GM21786 (cell line): ENCODE data around the gene TRPM5.

Source experiments
- ATAC-seq: cut with Tn5 transposase; IDR thresholded peaks from one replicate; pipeline ENCODE4 v1.9.1; 2021; ENCODE audit not compliant: unreplicated experiment

Gene TRPM5

GRCh38 chr11:2459016-2459725 is 14.9 kb upstream of the TRPM5 start:
- ATAC-seq = no peak

DNA sequence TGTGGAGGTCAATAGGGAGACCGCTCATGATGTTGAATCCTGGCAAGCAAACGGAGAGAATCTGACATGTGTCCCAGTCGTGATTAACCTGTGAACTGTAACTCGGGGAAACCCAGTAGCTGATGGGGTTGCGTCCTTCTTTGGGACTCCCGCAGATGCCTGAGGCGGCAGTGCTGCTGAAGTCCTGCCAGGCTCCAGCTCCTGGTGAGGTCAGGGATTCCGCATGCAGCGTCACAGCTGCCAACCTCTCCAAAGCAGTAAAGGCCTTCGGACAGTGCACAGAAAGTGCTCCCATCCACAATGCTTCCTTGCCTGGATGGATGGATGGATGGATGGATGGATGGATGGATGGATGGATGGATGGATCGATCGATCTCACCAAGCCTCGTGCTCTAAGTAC is 14.0 kb upstream of the TRPM5 start:
- no peak for ATAC-seq

DNA sequence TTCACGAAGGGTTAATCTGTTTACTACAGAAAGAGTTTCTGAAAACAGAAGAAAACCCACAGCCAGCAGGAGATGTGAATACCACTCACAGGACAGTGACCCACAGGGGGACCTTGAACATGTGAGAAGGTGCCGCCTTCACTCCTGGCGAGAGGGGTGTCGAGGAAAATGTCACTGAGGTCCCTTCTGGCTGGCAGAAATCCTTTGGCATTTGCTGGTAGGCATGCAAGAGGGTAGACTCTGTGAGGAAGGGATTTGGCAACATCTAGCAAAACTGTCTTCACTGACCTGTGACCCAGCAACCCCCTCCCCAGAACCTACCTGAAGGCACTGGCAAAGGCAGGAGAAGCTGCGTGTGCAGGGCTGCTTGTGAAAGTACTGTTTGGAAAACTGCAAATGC is 9.1 kb upstream of the TRPM5 start:
- no peak for ATAC-seq

- ATAC-seq = no peak
Measured at GRCh38 chr11:2452321-2453012, 8.2 kb upstream of the TRPM5 start.

GRCh38 chr11:2451916-2452315 is 7.6 kb upstream of the TRPM5 start:
- ATAC-seq = no peak

DNA sequence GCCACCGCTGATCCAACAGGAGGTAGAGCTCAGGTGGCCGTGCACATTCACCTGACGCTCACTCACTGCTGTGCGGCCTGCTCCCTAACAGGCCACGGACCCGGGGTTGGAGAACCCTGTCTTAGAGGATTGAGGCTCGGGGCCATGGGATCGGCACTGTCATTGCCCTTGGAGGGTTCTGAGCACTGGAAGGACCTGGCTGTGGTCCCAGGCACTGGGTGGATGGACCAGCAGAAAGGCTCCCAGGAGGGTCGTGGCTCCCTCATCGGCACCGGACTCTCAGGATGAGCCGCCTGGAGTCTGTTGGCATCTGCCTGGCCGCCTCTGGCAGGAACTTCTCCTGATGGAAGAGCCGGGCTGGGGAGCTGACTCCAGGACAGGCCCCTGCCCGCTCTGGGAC is 7.0 kb upstream of the TRPM5 start:
- no peak for ATAC-seq

GRCh38 chr11:2450321-2451041 is 6.2 kb upstream of the TRPM5 start:
- no peak for ATAC-seq

GRCh38 chr11:2449548-2450320 is 5.4 kb upstream of the TRPM5 start:
- no peak for ATAC-seq

GRCh38 chr11:2448661-2449547 is 4.6 kb upstream of the TRPM5 start:
- no peak for ATAC-seq

GRCh38 chr11:2447951-2448650 is 3.8 kb upstream of the TRPM5 start:
- no peak for ATAC-seq

DNA sequence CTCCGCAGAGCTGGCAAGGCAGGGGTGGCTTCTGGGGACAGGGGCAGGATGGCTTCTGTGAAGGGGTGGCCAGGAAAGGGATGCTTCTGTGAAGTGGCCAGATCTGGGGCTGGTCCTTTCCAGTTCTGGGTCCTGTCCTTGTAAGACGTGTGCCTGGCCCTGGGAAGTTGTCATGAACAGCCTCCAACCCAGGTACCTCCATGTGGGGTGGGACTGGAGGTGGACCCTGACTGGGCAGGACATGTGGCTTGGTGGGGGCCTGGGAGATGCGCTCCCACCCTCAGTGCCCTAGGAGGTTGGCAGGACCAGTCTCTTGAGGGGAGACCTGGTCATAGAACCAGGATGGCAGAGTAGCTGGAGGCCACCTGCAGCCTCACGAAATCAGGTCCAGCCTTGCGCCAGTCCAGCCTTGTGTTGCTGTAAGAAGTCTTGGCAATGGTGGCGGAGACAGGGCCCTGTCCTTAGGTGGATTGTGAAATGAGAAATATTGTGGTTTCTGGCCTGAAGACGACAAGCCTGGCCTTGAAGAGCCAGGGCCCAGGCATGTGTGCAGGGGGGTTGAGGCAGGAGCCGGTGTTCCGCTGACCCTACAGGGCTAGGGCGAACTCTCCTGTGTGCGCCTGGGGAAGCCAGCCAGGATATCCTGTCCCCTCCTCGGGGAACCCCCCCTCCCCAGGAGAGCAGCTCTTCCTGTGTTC is 3.1 kb upstream of the TRPM5 start:
- no peak for ATAC-seq

GRCh38 chr11:2446590-2447252 is 2.4 kb upstream of the TRPM5 start:
- no peak for ATAC-seq

GRCh38 chr11:2445746-2446551 is 1.6 kb upstream of the TRPM5 start:
- no peak for ATAC-seq

DNA sequence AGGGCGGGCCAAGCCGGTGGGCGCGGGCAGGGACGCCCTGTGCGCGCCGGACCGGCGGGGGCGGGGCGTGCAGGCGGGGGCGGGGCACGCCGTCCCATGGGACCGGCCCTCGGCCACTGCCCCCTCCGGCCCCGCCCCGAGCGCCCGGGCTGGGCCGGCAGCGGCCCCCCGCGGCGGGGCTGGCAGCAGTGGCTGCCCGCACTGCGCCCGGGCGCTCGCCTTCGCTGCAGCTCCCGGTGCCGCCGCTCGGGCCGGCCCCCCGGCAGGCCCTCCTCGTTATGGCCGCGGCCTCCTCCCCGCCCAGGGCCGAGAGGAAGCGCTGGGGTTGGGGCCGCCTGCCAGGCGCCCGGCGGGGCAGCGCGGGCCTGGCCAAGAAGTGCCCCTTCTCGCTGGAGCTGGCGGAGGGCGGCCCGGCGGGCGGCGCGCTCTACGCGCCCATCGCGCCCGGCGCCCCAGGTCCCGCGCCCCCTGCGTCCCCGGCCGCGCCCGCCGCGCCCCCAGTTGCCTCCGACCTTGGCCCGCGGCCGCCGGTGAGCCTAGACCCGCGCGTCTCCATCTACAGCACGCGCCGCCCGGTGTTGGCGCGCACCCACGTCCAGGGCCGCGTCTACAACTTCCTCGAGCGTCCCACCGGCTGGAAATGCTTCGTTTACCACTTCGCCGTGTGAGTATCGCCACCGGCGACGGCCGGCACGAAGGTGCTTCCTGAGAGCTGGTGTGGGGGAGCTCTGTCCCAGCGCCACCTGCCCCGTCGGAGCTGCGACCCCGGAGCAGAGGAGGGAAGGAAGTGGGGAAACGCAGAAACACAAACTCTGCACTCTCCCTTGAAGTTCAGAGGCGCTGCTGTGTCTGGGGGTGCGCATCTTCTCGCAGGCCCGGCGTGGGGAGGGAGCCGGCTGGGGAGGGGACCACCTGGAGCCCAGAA is 769 bp upstream of the TRPM5 start, which contains the start of gene KCNQ1:
Gene KCNQ1, plus strand, starts transcription at position 188 of the 925 bp plus-strand sequence. Its CDS starts 91 bp downstream, at position 279.
- ATAC-seq = no peak

- ATAC-seq = no peak
Measured at GRCh38 chr11:2443406-2443805, 908 bp downstream of the TRPM5 start.

DNA sequence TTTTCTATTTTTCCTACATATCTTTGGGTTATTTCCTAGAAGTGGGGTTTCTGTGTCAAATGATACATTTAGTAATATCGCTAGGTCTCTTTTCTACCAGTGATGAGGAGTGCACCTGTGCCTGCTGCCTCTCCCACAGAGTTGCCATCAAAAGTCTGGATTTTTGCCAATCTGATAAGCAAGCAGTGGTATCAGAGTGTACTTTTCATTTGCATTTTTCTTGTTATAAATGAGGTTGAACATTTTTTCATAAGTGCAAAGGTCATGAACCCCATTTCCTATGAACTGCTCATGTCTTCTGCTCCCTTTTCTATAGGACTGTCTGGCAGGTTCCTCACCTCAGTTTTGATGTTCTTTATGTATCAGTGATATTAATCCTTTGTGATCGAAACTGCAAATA is 1.7 kb downstream of the TRPM5 start:
- ATAC-seq = no peak

DNA sequence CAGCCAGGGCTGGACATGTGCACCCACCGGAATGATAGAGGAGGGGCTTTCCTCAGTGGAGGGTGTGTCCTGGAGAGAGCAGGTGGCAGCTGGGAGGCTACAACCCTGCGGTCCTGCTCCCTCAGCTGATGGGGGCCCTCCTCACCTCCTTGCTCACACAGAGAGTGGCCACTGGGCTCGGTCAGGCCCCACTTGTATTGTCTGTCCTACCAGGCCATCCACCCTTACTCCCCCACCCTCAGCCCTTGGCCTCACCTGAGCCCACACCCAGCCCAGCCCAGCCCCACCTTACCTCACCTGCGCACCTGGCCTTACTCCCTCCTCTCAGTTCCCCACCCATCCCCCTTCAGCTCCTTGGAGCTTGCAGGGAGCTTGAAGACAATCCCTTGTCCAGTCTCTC is 3.1 kb downstream of the TRPM5 start:
- no peak for ATAC-seq
